Measurements from ENCODE around the gene CSGALNACT2.
A peak's percentile ranks its signal among the peaks of the same experiment; 100 is the strongest.

CSGALNACT2 gene, protein sequence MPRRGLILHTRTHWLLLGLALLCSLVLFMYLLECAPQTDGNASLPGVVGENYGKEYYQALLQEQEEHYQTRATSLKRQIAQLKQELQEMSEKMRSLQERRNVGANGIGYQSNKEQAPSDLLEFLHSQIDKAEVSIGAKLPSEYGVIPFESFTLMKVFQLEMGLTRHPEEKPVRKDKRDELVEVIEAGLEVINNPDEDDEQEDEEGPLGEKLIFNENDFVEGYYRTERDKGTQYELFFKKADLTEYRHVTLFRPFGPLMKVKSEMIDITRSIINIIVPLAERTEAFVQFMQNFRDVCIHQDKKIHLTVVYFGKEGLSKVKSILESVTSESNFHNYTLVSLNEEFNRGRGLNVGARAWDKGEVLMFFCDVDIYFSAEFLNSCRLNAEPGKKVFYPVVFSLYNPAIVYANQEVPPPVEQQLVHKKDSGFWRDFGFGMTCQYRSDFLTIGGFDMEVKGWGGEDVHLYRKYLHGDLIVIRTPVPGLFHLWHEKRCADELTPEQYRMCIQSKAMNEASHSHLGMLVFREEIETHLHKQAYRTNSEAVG

DNA sequence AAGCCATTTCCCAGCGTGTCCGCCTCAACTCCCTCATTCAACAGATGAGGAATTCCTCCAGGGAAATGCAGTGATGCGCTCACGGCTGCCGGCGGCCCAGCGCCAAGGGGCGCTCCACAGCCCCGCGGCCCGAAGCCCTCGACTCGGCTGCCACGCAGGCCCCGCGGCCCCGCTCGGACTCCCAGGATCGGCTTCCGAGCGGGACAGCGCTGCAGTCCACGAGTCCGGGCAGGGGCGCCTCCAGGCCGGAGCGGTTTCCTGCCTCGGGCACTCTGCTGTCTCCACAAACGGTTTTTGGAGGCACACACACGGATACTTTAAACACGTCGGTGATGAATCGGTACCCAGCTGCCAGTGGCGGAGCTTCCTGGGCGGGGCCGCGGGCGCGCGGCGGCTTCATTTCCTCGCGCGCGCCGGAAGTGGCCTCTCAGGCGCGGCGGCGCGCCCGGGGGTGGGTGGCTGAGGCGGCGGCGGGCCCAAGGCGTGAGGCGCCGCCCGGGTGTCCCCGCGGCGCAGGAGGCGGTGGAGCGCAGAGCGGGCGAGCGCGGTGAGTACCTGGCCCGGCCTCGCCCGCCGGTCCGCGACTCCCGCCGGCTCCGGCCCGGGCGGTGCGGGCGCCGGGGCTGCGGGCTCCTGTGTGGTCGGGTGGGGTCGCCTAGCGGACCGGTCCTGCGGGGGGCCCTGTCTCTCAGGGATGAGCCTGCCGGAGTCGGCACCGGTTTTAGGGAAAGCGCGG is at the start of gene CSGALNACT2:
CSGALNACT2 (plus strand) TSS at position 425 of the 736 bp plus-strand sequence. CDS start 16,705 bp downstream, outside the sequence.
- TF ChIP-seq, protein P1, sequence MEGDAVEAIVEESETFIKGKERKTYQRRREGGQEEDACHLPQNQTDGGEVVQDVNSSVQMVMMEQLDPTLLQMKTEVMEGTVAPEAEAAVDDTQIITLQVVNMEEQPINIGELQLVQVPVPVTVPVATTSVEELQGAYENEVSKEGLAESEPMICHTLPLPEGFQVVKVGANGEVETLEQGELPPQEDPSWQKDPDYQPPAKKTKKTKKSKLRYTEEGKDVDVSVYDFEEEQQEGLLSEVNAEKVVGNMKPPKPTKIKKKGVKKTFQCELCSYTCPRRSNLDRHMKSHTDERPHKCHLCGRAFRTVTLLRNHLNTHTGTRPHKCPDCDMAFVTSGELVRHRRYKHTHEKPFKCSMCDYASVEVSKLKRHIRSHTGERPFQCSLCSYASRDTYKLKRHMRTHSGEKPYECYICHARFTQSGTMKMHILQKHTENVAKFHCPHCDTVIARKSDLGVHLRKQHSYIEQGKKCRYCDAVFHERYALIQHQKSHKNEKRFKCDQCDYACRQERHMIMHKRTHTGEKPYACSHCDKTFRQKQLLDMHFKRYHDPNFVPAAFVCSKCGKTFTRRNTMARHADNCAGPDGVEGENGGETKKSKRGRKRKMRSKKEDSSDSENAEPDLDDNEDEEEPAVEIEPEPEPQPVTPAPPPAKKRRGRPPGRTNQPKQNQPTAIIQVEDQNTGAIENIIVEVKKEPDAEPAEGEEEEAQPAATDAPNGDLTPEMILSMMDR (IDR thresholded peaks at IDR 0.05; ENCODE audit: low read depth, low read length), result no peak
- peak within 1 kb of the TSS; percentile 78 to 86 for H3K4me3 ChIP-seq (replicated peaks in 1 of 2; ENCODE audit: low read depth in 2 of 2, low read length in 2 of 2)
- DNase-seq (ENCODE audit: low read depth in 2 of 2), result peak; percentile 89 to 90

DNA sequence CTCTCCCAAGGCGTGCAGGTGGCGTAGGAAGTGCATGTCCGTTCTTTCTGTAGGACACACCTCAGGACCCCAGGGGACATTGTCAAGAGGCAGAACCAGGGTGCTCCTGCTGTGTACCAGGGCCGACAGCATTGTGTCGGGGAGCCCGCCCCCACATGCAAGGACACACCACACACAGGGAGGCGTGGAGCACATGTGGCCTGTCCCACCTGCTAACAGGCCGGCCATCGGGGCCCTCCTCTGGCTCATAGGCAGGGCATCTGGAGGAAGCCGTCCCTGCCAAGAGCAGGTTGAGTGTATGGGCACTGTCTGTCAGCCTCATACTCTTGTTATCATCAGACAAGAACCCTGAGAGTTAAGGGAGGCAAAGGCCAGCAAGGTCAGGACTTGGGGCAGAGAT is 48.7 kb upstream of the CSGALNACT2 start:
- TF ChIP-seq, protein P1 (IDR thresholded peaks at IDR 0.05; ENCODE audit: low read depth, low read length), result no peak
- no peak for DNase-seq (ENCODE audit: low read depth in 2 of 2)

DNA sequence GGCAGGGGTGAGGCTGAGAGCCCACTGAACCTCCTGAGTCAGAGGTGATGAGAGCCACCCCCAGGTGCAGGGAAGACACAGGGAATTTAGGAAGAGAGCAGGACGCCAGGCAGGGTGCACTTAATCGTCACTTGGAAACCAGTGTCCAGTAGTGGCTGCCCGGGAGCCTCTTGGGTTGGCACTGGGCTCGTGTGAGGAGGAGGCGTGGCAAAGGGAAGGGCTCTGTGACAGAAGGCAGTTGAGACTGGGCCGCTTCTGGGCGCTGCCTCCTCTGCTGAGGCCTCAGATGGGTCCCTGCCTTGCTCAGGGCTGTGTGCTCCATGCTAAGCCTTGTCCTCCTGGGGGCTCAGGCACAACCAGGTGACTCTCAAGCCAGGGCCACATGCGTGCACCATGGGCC is 48.1 kb upstream of the CSGALNACT2 start:
- TF ChIP-seq, protein P1 (IDR thresholded peaks at IDR 0.05; ENCODE audit: low read depth, low read length), result no peak
- no peak overlapping the region for H3K4me3 ChIP-seq (replicated peaks in 1 of 2; ENCODE audit: low read depth in 2 of 2, low read length in 2 of 2)
- no peak for DNase-seq (ENCODE audit: low read depth in 2 of 2)

More for the DNA sequence above, 48.7 kb upstream of the CSGALNACT2 start:
- no peak overlapping the region for H3K4me3 ChIP-seq (replicated peaks in 1 of 2; ENCODE audit: low read depth in 2 of 2, low read length in 2 of 2)

DNA sequence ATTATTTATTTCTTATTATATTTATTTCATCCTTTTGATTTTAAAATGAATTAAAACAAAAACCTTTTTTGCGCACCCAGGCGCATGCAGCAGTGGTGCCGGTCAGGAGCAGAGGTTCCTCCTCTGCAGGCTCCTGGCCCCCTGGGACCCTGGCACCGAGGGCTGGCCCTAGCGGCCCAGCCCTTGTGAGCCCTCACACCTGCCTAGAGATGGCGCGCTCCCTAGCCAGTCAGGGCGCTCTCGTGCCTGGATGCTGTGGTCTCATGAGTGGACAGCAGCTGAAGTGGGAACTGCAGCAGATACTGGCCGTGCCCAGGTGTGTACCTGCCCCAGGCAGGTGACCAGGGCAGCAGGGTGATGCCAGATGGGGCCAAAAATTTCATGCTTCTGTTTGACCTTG is 47.6 kb upstream of the CSGALNACT2 start:
- H3K4me3 ChIP-seq (replicated peaks in 1 of 2; ENCODE audit: low read depth in 2 of 2, low read length in 2 of 2), result no peak overlapping the region
- TF ChIP-seq, protein P1 (IDR thresholded peaks at IDR 0.05; ENCODE audit: low read depth, low read length), result no peak
- no peak for DNase-seq (ENCODE audit: low read depth in 2 of 2)

DNA sequence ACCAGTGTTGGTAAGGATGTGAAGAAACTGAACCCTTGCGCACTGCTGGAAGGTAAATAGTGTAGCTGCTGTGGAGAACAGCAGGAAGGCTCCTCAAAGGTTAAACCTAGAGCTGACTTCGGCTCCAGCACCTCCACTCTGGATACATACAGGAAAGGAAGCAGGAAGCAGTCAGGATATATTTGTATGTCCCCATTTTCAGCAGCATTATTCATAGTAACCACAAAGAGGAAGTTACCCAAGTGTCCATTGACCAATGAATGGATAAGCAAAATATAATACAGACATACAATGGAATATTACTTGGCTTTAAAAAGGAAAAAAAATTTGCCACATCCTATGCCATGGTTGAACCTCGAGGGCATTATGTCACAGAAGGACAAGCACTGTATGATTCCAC is 46.4 kb upstream of the CSGALNACT2 start:
- DNase-seq (ENCODE audit: low read depth in 2 of 2), result peak in 1 of 2 donors; percentile 22
- H3K4me3 ChIP-seq (replicated peaks in 1 of 2; ENCODE audit: low read depth in 2 of 2, low read length in 2 of 2), result no peak overlapping the region
- TF ChIP-seq, protein P1 (IDR thresholded peaks at IDR 0.05; ENCODE audit: low read depth, low read length), result no peak

DNA sequence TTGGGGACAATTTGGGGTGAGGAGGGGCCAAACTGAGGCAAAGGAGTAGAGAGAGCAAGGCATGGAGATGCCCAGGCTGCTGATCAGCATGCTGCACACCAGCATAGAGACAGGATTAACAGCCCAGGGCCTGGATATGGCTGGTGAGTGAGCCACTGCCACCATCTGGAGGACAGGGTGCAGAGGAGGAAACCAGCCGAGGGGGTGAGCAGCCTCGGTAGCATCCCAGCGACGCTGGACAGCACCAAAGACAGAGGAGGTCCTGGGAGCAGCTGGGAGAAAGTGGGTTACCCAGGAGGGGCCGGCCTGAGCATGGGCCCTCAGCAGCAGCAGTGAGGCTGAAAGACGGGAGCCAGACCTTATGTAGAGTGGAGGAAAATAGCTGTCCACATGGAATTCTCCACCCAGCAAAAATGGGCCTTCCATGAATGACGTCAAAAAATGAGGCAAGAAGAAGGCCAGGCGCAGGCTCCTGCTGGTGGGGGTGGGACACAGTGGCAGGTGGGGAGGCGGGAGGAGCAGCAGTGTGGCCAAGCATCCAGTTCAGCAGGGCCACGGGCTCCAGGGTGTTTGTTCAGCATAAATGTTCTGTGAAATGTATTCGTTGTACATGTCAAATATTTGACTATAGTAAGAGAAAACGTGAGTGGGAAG is 44.7 kb upstream of the CSGALNACT2 start:
- no peak overlapping the region for H3K4me3 ChIP-seq (replicated peaks in 1 of 2; ENCODE audit: low read depth in 2 of 2, low read length in 2 of 2)
- TF ChIP-seq, protein P1 (IDR thresholded peaks at IDR 0.05; ENCODE audit: low read depth, low read length), result no peak
- no peak for DNase-seq (ENCODE audit: low read depth in 2 of 2)
